Measurements from ENCODE around the gene SETD3. TPM values are rescaled to one million over a fixed set of nuclear protein-coding genes. Genes with fewer than 3 reads are reported as not detected.

The SETD3 gene
- total and polyA plus RNA-seq, 10 of the 15 experiments (the other 5 are each of a cell fraction or from before 2014, with no cell fraction given): 11.3 to 44.2 (median 36.5) TPM

- in situ Hi-C loops (cut with MboI) (no loop called here), intact Hi-C loops (cut with micrococcal nuclease; ENCODE audit: unreplicated experiment) (no loop called here)
- no peaks in the 10 kb centered on the region; a peak in 1 of 4 replicates for H3K27me3 ChIP-seq (replicated peaks in 1 of 2; ENCODE audit: control insufficient read depth in 2 of 2, insufficient read depth in 2 of 2, low read length in 1 of 2)
- H4K20me1 ChIP-seq (ENCODE audit: control insufficient read depth, insufficient read depth): no peaks in the 10 kb centered on the region
- DNase-seq (ENCODE audit: low read depth, low spot score): no peak
- no peak overlapping the region for H3K27ac ChIP-seq (ENCODE audit: control insufficient read depth, insufficient read depth)
- ChIA-PET RAD21 (ENCODE audit: unreplicated experiment) (no interaction called here), CTCF (no interaction called here), SMC1A (ENCODE audit: uncharacterized antibody, unreplicated experiment) (no interaction called here), POLR2A (no interaction called here)
- TF ChIP-seq NBN (IDR thresholded peaks at IDR 0.05): no peak
- TF ChIP-seq POLR2AphosphoS2 (IDR thresholded peaks at IDR 0.05; ENCODE audit: low read depth, low read length): no peak
- TF ChIP-seq HSF1 (IDR thresholded peaks at IDR 0.05; ENCODE audit: low read depth, low read length): no peak
- no peak for TF ChIP-seq IRF5 (IDR thresholded peaks at IDR 0.05; ENCODE audit: borderline replicate concordance)
- no peak for TF ChIP-seq FOXK2 (IDR thresholded peaks at IDR 0.05)
- no peak for TF ChIP-seq ELK1 (IDR thresholded peaks at IDR 0.05; ENCODE audit: low read depth, low read length)
- no peak for TF ChIP-seq STAT1 (conservative IDR thresholded peaks at IDR 0.05)
- no peak for TF ChIP-seq TCF12 (IDR thresholded peaks at IDR 0.05; ENCODE audit: low read depth, low read length)
- no peak for TF ChIP-seq MEF2A (IDR thresholded peaks at IDR 0.05; ENCODE audit: insufficient read depth, low read depth, low read length)
- no peak for TF ChIP-seq YY1 (IDR thresholded peaks at IDR 0.05; ENCODE audit: low read depth, low read length)
- no peak for TF ChIP-seq ZBTB11 (CRISPR knock-in tag; IDR thresholded peaks at IDR 0.05)
- TF ChIP-seq JUNB (IDR thresholded peaks at IDR 0.05): no peak
- no peak for TF ChIP-seq SIX5 (IDR thresholded peaks at IDR 0.05; ENCODE audit: low read depth, low read length, severe bottlenecking)
- H3K4me1 ChIP-seq (ENCODE audit: control insufficient read depth, insufficient read depth, low read length): no peaks in the 10 kb centered on the region
- H3K36me3 ChIP-seq (ENCODE audit: control insufficient read depth in 2 of 2, insufficient read depth in 2 of 2, low read length in 1 of 2): no peaks in the 10 kb centered on the region
- no peak overlapping the region for H2AFZ ChIP-seq (ENCODE audit: control insufficient read depth, low read depth, low read length)
- no peak overlapping the region for H3K4me3 ChIP-seq
- no peaks in the 10 kb centered on the region for H3K9me3 ChIP-seq (replicated peaks; ENCODE audit: control insufficient read depth, insufficient read depth, low read length)
- no peak for ATAC-seq
- no peaks in the 10 kb centered on the region for H3K79me2 ChIP-seq (ENCODE audit: control insufficient read depth, insufficient read depth, low read length)
- H3K4me2 ChIP-seq (ENCODE audit: control insufficient read depth, insufficient read depth): no peak overlapping the region
- WGBS (ENCODE audit: insufficient coverage, insufficient replicate concordance, low lambda C conversion rate, missing lambda C conversion rate): 29% methylated on average over 15 of the region's 15 CpGs
- no peak overlapping the region for H3K9ac ChIP-seq (ENCODE audit: control insufficient read depth, insufficient read depth, low read length)
- BruUV-seq (replicated peaks): no TSS peak
- FAIRE-seq: no peak
Observed at GRCh38 chr14:99357151-99357915, 123.3 kb downstream of the SETD3 start.

Data from GM12878 (cell line).